HL-60 (cell line): ENCODE measurements around the gene TCFL5.

Experiments
- GABPA ChIP-seq: IDR thresholded peaks from 2 replicates; pipeline ENCODE4 v1.6.1; 2012; ENCODE audit warnings: low read depth
- POLR2AphosphoS5 ChIP-seq: IDR thresholded peaks from 2 replicates; pipeline ENCODE4 v1.6.1; 2012; ENCODE audit warnings: low read depth
- SPI1 ChIP-seq: IDR thresholded peaks from 2 replicates; pipeline ENCODE4 v1.6.1; 2012; ENCODE audit warnings: low read depth, mild to moderate bottlenecking, borderline replicate concordance
- TF ChIP-seq, protein P1 (sequence below): IDR thresholded peaks from one replicate; pipeline ENCODE4 v1.5.1; 2011; ENCODE audit warnings: low read length, control low read depth, inconsistent platforms; ENCODE audit not compliant: insufficient read depth
- TF ChIP-seq, protein P2 (sequence below): IDR thresholded peaks from 2 replicates; pipeline ENCODE4 v1.6.1; 2012; ENCODE audit warnings: low read depth; ENCODE audit not compliant: insufficient replicate concordance

DNA sequence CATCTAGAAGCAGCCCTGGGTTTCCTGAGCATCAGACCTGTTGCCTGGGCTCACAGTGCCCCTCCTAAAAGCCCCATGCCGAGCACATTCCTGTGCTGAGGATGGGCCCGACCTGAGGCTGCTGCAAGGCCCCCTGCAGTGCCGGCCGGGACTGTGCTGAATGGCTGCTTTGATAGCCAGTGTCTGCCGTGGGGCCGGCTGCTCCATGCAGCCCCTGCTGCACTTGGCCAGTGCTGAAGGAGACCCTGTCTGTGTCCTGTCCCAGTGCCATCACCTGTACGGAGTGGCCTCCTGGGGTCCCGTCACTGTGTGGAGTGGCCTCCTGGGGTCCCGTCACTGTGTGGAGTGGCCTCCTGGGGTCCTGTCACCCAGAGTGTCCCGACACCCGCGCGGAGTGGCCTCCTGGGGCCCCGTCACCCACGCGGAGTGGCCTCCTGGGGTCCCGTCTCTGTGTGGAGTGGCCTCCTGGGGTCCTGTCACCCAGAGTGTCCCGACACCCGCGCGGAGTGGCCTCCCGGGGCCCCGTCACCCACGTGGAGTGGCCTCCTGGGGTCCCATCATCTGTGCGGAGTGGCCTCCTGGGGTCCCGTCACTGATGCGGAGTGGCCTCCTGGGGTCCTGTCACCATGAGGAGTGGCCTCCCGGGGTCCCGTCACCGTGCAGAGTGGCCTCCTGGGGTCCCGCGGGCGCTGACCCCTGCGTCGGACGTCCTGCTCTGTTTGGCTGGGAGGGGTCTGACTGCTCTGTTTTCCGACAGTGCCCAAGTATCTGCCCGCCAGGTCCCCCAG lies 37.7 kb downstream of the TCFL5 start:
- TF ChIP-seq, protein P1, sequence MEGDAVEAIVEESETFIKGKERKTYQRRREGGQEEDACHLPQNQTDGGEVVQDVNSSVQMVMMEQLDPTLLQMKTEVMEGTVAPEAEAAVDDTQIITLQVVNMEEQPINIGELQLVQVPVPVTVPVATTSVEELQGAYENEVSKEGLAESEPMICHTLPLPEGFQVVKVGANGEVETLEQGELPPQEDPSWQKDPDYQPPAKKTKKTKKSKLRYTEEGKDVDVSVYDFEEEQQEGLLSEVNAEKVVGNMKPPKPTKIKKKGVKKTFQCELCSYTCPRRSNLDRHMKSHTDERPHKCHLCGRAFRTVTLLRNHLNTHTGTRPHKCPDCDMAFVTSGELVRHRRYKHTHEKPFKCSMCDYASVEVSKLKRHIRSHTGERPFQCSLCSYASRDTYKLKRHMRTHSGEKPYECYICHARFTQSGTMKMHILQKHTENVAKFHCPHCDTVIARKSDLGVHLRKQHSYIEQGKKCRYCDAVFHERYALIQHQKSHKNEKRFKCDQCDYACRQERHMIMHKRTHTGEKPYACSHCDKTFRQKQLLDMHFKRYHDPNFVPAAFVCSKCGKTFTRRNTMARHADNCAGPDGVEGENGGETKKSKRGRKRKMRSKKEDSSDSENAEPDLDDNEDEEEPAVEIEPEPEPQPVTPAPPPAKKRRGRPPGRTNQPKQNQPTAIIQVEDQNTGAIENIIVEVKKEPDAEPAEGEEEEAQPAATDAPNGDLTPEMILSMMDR, result no peak
- TF ChIP-seq POLR2AphosphoS5 (no peak), GABPA (no peak), SPI1 (no peak)
- TF ChIP-seq, protein P2, sequence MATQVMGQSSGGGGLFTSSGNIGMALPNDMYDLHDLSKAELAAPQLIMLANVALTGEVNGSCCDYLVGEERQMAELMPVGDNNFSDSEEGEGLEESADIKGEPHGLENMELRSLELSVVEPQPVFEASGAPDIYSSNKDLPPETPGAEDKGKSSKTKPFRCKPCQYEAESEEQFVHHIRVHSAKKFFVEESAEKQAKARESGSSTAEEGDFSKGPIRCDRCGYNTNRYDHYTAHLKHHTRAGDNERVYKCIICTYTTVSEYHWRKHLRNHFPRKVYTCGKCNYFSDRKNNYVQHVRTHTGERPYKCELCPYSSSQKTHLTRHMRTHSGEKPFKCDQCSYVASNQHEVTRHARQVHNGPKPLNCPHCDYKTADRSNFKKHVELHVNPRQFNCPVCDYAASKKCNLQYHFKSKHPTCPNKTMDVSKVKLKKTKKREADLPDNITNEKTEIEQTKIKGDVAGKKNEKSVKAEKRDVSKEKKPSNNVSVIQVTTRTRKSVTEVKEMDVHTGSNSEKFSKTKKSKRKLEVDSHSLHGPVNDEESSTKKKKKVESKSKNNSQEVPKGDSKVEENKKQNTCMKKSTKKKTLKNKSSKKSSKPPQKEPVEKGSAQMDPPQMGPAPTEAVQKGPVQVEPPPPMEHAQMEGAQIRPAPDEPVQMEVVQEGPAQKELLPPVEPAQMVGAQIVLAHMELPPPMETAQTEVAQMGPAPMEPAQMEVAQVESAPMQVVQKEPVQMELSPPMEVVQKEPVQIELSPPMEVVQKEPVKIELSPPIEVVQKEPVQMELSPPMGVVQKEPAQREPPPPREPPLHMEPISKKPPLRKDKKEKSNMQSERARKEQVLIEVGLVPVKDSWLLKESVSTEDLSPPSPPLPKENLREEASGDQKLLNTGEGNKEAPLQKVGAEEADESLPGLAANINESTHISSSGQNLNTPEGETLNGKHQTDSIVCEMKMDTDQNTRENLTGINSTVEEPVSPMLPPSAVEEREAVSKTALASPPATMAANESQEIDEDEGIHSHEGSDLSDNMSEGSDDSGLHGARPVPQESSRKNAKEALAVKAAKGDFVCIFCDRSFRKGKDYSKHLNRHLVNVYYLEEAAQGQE, result no peak
